ENCODE data around the gene TBC1D10A.
"Not testable (repeated sequence)": the region's sequence is repeated elsewhere in the genome, so short reads cannot be mapped to it uniquely, and the experiment has no call there.

TBC1D10A gene

DNA sequence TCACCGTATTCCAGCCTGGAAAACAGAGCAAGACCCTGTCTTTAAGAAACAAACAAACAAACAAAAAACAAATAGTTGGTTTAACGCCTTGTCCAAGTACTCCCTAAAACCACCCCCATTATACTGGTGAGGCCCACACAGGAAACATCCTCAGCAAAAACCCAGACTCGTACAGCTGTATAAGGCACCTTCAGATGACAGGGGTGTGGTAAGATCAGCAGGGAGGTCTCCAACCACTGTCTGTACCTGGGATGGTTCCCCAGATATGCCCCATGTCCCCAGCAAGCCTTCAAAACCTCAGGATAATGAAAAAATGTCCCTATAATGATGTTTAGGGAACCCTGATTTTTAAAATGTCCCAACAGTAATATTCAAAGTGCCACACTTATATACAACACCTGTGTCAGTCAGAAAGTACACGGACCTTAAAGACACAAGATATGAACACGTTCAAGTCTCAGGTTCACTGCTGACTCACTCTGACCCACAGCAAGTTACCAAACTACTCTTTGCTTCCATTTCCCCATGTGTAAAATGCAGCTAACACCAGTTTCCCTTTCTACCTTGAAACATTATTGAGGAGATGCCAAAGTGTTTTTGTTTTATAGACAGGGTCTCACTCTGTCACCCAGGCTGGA lies 20.6 kb upstream of the TBC1D10A start:
- DNase-seq: no peak

GRCh38 chr22:30344447-30345200 lies 17.9 kb upstream of the TBC1D10A start:
- DNase-seq: no peak

GRCh38 chr22:30340911-30341685 lies 14.4 kb upstream of the TBC1D10A start:
- DNase-seq: no peak

DNA sequence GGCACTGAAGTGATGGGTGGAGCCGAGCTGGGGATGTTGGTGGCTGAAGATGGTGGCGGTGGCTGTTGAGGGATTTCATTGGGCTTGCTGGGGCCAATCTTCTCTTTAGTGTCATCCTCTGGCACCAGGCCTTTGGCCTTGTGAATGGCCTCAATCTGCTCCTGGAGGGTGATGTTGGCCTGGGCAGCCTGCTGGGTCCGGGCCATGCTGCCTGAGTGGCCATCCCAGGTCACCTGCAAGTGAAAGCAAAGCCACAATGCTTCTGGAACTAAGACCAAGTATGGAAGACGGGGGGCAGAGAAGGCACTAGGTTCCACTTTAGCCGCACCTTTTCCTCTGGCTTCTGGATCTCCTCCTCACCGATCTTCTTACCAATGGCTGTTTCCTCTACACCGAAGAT lies 12.1 kb upstream of the TBC1D10A start:
- DNase-seq: no peak

DNA sequence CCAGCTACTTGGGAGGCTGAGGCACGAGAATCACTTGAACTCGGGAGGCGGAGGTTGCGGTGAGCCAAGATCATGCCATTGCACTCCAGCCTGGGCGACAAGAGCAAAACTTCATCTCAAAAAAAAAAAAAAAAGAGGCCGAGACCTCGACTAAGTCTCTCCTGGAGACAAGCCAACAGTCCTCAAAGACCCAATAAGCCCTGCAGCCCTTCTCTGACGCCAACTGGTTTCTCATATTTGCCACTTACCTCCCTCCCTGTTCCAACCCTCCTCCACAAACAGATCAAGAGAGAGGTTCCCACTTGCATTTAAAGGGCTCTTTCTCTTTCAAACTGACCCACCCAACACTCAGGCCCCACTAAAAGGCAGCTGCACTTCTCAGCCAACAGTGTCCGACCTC lies 11.6 kb upstream of the TBC1D10A start:
- DNase-seq: not testable (repeated sequence)

GRCh38 chr22:30337461-30337778 lies 10.7 kb upstream of the TBC1D10A start:
- no peak for DNase-seq

DNA sequence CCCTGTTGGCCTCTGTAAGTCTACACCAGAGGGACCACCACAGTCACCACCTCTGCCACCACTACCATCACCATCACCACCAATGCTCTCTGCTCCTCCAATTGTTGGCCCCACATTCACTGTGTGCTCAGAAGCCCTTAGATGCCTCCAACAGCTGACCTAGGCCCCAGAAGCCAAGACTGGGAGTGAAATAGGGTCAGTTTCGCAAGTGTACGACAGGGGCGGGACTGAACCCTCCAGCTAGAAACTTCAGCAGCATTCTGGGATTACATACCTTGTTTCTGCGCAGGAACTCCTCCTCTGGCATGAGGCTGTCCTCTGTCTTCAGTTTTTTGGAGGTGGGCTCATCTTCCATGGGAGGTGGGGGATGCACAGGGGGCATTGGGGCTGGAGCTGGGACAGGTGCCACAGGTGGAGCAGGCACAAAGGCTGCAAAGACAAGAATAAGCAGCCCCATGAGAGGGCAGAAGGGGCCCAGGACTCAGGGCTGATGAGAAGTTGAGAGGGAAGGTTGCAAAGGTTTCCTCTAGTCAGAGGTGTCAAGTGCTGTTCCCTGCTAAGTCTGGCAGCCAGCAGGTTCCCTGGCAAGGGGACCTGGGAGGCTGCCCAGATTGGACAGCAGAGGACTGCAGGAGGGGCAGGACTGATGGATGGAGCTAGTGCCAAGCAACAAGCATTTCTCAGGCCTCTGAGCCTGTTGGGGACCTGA lies 10.2 kb upstream of the TBC1D10A start:
- DNase-seq: no peak

DNA sequence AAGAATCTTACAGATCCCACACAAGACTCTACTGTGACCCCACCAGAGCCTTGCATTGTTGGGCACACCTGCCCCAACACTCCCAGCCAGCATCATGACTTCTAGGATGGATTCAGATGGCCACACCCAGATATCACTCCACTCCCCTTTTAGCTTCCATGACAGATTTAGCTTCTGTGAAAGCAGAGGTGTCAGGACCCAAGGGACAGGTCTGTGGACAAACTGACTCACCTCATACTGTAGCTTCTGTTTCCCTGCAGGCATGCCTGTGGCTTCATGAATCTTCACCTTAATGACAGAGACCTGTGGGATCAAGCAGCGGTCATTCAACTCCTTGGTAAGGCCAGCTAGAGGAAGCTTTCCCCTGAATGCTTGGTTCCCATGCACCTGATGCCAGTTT lies 8.5 kb upstream of the TBC1D10A start:
- DNase-seq: no peak

DNA sequence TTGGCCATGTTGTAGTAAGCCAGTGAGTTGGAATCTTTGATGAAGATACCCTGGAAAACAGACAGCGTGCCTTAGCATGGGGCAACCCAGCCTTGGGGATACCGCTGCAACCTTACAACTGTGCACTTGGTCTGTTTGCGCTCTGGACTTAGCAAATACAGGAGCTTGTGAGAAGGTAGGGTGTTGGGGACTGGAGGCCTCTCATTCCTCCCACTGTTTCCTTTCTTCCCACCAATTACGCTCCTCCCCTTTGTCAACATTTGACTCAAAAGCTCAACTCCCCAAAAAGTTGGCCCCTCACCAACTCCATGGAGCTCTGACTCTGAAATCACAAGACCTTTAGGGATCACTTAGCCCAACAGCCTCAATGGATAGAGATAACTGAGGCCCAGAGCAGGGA lies 7.9 kb upstream of the TBC1D10A start:
- DNase-seq: no peak

DNA sequence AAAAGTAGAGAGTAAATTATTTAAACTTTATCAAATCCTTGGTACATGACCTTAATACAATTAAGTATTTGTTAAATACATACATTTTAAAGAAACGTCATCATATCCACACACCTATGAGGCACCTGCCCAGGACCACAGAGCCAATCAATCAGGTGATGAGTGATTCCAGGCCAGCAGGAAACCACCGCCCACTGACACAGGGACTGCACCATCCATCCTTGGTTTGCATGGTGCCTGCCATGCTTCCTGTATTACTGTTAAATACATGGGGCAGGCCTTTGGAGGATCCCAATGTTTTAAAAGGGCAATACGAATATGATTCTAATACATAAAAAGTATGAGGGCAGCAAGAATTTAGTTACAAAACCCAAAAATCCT lies 7.0 kb upstream of the TBC1D10A start:
- no peak for DNase-seq

GRCh38 chr22:30332994-30333706 lies 6.4 kb upstream of the TBC1D10A start:
- no peak for DNase-seq

- no peak for DNase-seq
Observed at GRCh38 chr22:30332551-30332950, 5.8 kb upstream of the TBC1D10A start.

DNA sequence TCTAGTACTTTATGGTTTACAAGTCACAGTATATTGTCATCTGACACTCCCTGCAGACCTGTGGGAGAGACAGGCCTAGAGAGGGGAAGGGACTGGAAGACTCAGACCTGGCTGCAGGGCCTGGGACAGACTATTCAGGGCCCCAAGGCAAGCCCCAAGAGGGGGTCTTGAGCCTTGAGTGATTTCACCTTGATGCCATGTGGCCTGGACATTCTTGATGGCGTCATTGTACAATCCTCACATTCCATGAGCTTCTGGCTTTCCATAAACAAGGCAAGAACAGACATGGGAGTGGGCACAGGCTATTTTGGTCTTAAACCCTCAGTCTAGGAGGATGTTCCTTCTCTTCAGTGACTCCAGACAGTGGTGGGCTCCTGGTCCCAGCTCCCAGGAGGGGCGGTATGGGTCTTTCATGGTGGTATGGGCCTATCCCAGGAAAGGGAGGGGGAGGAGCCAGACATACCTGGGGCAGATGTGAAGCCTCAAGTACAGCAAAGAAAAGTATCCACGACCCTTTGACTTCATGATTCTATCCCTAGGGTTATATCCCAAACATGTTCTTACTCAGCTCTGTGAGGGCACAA lies 1.8 kb upstream of the TBC1D10A start:
- no peak for DNase-seq

GRCh38 chr22:30327864-30328345 lies 1.2 kb upstream of the TBC1D10A start:
- DNase-seq: no peak

DNA sequence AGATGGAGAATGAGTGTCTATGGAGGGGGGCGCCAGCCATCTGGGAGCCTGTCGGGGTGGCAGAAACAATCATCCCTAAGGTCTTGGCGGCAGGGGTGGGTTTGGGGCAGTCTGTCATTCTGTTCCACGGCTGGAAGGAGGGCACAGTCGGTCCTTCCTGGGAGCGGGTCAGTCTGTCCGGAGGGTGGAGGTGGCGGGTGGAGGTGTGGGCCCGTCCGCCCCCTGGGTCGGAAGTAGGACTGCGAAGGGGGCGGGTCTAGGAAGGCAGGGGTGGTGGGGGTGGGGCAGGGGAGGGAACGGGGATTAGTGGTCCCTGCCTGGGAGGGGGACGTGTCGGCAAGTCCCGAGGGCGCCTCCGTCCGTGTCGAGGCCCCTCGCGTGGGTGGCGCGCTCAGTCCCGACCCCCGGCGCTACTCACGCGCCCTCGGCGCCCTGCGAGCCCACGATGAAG lies 461 bp downstream of the TBC1D10A start:
- no peak for DNase-seq

- DNase-seq: no peak
Observed at GRCh38 chr22:30325724-30326254, 952 bp downstream of the TBC1D10A start.

- DNase-seq: no peak
Observed at GRCh38 chr22:30325065-30325720, 1.5 kb downstream of the TBC1D10A start.

DNA sequence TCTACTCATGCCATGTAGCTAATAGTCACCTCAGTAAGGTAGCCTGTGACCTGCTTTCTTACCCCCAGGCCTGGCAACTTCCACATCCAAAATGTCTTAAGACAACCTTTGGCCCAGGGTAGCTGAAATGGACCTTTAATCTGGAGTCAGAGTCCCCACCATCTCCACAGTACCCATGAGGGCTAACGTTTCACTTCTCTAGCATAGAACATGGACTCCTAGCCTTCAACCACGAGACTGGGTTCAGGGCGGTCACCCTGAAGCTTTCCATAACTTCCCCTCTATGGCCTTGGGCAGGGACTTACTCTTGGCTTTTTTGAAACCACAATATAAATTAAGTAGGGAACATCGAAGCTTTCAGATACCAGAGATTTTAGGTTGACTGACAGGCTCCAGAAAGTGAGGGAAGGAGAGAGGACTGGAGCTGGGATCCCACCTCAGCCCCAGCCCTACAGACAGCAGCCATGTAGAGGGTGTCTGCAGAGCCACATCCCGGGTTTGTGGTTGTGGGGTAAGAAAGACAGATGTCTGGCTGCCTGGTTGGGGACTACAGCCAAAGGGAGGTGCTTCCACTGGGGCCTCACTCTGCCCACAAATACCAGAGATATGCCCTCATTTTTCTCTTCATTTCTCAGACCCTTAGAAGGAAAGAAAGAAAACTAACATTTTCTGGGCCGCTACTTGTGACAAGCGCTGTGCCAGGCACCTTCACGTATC lies 2.6 kb downstream of the TBC1D10A start:
- DNase-seq: no peak

- DNase-seq: no peak
Observed at GRCh38 chr22:30323246-30323645, 3.5 kb downstream of the TBC1D10A start.

GRCh38 chr22:30321461-30321860 lies 5.3 kb downstream of the TBC1D10A start:
- DNase-seq: no peak
